ENCODE results near the gene ERBB4.

ERBB4 gene

DNA sequence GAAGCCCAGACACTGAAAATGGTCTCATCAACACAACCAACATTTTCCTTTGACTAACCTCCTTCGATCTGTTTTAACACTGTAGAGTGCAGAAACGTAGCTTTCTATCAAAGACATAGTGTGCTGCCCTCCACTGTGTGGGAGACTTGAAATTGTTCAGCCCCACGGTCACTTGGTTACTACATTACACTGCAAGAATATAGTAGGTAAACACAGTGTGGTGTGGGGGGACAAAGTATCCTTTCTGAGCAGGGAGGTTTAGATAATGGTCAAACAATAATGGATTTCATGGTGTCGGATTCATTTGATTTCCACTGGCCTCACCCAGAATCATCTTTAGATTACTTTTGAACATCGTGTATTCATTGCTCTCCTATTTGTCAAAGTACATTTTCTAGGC is 181.0 kb downstream of the ERBB4 start:
- no peak for TF ChIP-seq CTCF (IDR thresholded peaks at IDR 0.05; ENCODE audit: low read depth, low read length)
- DNase-seq (ENCODE audit: low read depth in 2 of 2): no peak
- no peak overlapping the region for H3K4me3 ChIP-seq (replicated peaks in 1 of 2; ENCODE audit: low read depth in 2 of 2, low read length in 2 of 2)

DNA sequence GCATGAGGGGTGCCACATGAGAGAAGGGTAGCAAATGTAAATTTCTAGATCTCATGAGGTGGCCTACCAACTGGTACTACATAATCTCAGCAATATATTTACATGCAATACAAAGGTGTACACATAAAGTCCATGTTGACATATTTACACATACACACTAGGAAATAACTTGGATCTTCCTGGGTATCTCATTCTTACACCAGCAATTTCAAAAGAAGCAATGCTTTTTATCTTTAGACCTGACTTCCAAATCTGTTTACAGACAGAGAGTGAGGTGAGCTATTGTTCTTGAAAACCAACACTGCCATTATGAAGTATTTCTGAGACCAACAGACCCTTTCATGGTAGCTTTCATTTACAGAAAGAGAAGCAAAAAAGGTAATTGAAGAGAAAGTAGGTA is 184.2 kb downstream of the ERBB4 start:
- no peak for TF ChIP-seq CTCF (IDR thresholded peaks at IDR 0.05; ENCODE audit: low read depth, low read length)
- DNase-seq (ENCODE audit: low read depth in 2 of 2): no peak

DNA sequence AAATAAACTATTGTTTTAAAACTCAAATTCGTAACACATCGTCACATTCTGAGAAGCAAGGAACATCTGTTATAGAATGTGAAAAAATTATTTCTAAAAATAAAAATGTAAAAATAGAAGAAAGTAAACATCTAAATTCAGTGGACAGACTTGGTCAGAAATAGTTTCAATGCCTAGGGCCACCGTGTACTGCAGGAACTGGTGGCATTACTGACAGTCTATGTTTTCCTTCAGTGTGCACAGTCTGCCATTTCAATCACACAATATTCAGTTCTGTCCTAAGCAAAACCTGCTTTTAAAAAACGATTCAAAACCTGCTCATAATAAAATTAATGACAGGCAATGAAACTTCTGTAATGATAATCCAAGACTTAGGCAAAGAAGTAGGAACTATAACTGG is 190.1 kb downstream of the ERBB4 start:
- no peak overlapping the region for H3K4me3 ChIP-seq (replicated peaks in 1 of 2; ENCODE audit: low read depth in 2 of 2, low read length in 2 of 2)
- DNase-seq (ENCODE audit: low read depth in 2 of 2): no peak
- no peak for TF ChIP-seq CTCF (IDR thresholded peaks at IDR 0.05; ENCODE audit: low read depth, low read length)

More for the DNA sequence above, 184.2 kb downstream of the ERBB4 start:
- H3K4me3 ChIP-seq (replicated peaks in 1 of 2; ENCODE audit: low read depth in 2 of 2, low read length in 2 of 2): no peak overlapping the region

DNA sequence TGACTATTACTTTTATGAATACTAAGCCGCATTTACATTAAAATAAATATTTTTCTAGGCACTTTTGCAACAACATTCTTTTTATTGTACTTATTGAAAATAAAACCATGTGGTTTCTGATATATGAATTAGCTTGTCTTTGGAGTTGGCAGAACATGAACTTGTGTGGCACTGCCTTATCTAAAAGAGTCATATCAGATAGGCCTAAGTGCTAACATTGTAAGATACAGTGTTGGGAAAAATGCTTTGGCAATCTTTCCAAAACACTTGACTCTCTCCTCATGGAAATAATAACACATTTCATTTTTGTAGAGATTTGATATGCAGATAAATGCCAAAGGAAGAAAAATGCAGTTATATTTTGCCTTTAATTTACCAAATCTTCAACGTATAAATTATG is 191.7 kb downstream of the ERBB4 start:
- DNase-seq (ENCODE audit: low read depth in 2 of 2): no peak
- H3K4me3 ChIP-seq (replicated peaks in 1 of 2; ENCODE audit: low read depth in 2 of 2, low read length in 2 of 2): no peak overlapping the region
- no peak for TF ChIP-seq CTCF (IDR thresholded peaks at IDR 0.05; ENCODE audit: low read depth, low read length)

- TF ChIP-seq CTCF (IDR thresholded peaks at IDR 0.05; ENCODE audit: low read depth, low read length): no peak
- no peak overlapping the region for H3K4me3 ChIP-seq (replicated peaks in 1 of 2; ENCODE audit: low read depth in 2 of 2, low read length in 2 of 2)
- DNase-seq (ENCODE audit: low read depth in 2 of 2): no peak
These were observed 192.6 kb downstream of the ERBB4 start for GRCh38 chr2:212345966-212346365.

DNA sequence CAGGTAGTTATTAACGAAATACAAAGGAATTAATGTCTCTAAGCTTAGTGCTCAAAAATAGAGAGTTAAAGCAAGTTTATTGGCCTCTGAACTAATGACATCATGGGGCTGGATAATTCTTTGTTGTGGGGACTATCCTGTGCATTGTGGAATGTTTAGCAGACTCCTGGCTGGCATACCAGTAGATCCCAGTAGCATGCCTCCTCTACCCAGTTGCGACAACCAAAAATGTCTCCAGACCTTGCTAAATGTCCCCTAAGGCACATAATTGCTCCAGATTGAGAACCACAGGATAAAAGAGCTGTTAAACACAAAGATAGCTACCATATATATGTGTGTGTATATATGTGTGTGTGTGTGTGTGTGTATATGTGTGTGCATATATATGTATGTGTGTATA is 194.5 kb downstream of the ERBB4 start:
- H3K4me3 ChIP-seq (replicated peaks in 1 of 2; ENCODE audit: low read depth in 2 of 2, low read length in 2 of 2): no peak overlapping the region
- DNase-seq (ENCODE audit: low read depth in 2 of 2): no peak
- no peak for TF ChIP-seq CTCF (IDR thresholded peaks at IDR 0.05; ENCODE audit: low read depth, low read length)

GRCh38 chr2:212343167-212343566 is 195.4 kb downstream of the ERBB4 start:
- no peak overlapping the region for H3K4me3 ChIP-seq (replicated peaks in 1 of 2; ENCODE audit: low read depth in 2 of 2, low read length in 2 of 2)
- TF ChIP-seq CTCF (IDR thresholded peaks at IDR 0.05; ENCODE audit: low read depth, low read length): no peak
- DNase-seq (ENCODE audit: low read depth in 2 of 2): no peak

All from cardiac fibroblast (primary cell).